ENCODE measurements around the gene SMCHD1. TPM values are rescaled to one million over a fixed set of nuclear protein-coding genes. Genes with fewer than 3 reads are reported as not detected.

SMCHD1 gene
- 146 and 163 TPM in 2 replicates for total RNA-seq

- intact Hi-C loops (cut with micrococcal nuclease): loop anchor here (1.0 to 5.0 kb wide), 9 partner anchors 14 to 1843 kb away; partner anchors contain the start of genes METTL4, MYL12A, NDC80 and YES1
Measured at GRCh38 chr18:2655178-2655953, at the start of gene SMCHD1. SMCHD1 (plus strand) TSS chr18:2655726; CDS start chr18:2656076, 350 bp downstream.

GRCh38 chr18:2606335-2606734 is 49.2 kb upstream of the SMCHD1 start:
- intact Hi-C loops (cut with micrococcal nuclease): no loop called here

GRCh38 chr18:2609604-2610003 is 45.9 kb upstream of the SMCHD1 start:
- intact Hi-C loops (cut with micrococcal nuclease): no loop called here

GRCh38 chr18:2610549-2610948 is 45.0 kb upstream of the SMCHD1 start:
- intact Hi-C loops (cut with micrococcal nuclease): no loop called here

- intact Hi-C loops (cut with micrococcal nuclease): no loop called here
Measured at GRCh38 chr18:2612996-2613395, 42.5 kb upstream of the SMCHD1 start.

- intact Hi-C loops (cut with micrococcal nuclease): no loop called here
Measured at GRCh38 chr18:2617401-2617998, 38.0 kb upstream of the SMCHD1 start.

GRCh38 chr18:2618009-2618408 is 37.5 kb upstream of the SMCHD1 start:
- intact Hi-C loops (cut with micrococcal nuclease): no loop called here

GRCh38 chr18:2625217-2625616 is 30.3 kb upstream of the SMCHD1 start:
- intact Hi-C loops (cut with micrococcal nuclease): no loop called here

- intact Hi-C loops (cut with micrococcal nuclease): loop anchor here (1.0 kb wide), 1 partner anchor 8 kb away; no protein-coding TSS in a partner anchor
Measured at GRCh38 chr18:2627821-2628276, 27.7 kb upstream of the SMCHD1 start.

GRCh38 chr18:2629003-2629402 is 26.5 kb upstream of the SMCHD1 start:
- intact Hi-C loops (cut with micrococcal nuclease): no loop called here

- intact Hi-C loops (cut with micrococcal nuclease): loop anchor here (5.0 kb wide), 1 partner anchor 377 kb away; the partner anchor contains the start of gene LPIN2
Measured at GRCh38 chr18:2635586-2635985, 19.9 kb upstream of the SMCHD1 start.

GRCh38 chr18:2636126-2636631 is 19.3 kb upstream of the SMCHD1 start:
- intact Hi-C loops (cut with micrococcal nuclease): loop anchor here (1.0 to 5.0 kb wide), 9 partner anchors 8 to 813 kb away; partner anchors contain the start of genes LPIN2, METTL4, MYL12A and NDC80

- intact Hi-C loops (cut with micrococcal nuclease): loop anchor here (1.0 to 5.0 kb wide), 6 partner anchors 14 to 951 kb away; partner anchors contain the start of genes METTL4, NDC80 and SMCHD1
Measured at GRCh38 chr18:2641638-2642037, 13.9 kb upstream of the SMCHD1 start.

- intact Hi-C loops (cut with micrococcal nuclease): loop anchor here (5.0 kb wide), 1 partner anchor 950 kb away; no protein-coding TSS in a partner anchor
Measured at GRCh38 chr18:2642771-2643170, 12.8 kb upstream of the SMCHD1 start.

- intact Hi-C loops (cut with micrococcal nuclease): loop anchor here (1.0 to 5.0 kb wide), 2 partner anchors 10 to 948 kb away; no protein-coding TSS in a partner anchor
Measured at GRCh38 chr18:2644535-2644934, 11.0 kb upstream of the SMCHD1 start.

GRCh38 chr18:2651981-2652380 is 3.5 kb upstream of the SMCHD1 start:
- intact Hi-C loops (cut with micrococcal nuclease): no loop called here

- intact Hi-C loops (cut with micrococcal nuclease): no loop called here
Measured at GRCh38 chr18:2653467-2653866, 2.1 kb upstream of the SMCHD1 start.

- intact Hi-C loops (cut with micrococcal nuclease): loop anchor here (1.0 kb wide), 2 partner anchors 10 to 359 kb away; partner anchors contain the start of gene LPIN2
Measured at GRCh38 chr18:2654169-2654927, 1.2 kb upstream of the SMCHD1 start.

- intact Hi-C loops (cut with micrococcal nuclease): loop anchor here (1.0 to 5.0 kb wide), 11 partner anchors 11 to 1843 kb away; partner anchors contain the start of genes LPIN2, METTL4, MYL12A and NDC80
Measured at GRCh38 chr18:2654928-2655177, 673 bp upstream of the SMCHD1 start.

- intact Hi-C loops (cut with micrococcal nuclease): loop anchor here (1.0 to 5.0 kb wide), 11 partner anchors 15 to 1844 kb away; partner anchors contain the start of genes METTL4, MYL12A, NDC80 and YES1
Measured at GRCh38 chr18:2655954-2656236, 369 bp downstream of the SMCHD1 start.

All from T-helper 1 cell treated with Interleukin-12 subunit alpha and Interleukin-12 subunit beta and Interleukin-4 antibody, amounts not matched to agents 30 ng/mL and 1 ng/mL, for 36 hours (primary cell).